Left ventricle myocardium superior (tissue), 1 donor: Measurements from ENCODE around the gene SRC. TPM values are rescaled to one million over a fixed set of nuclear protein-coding genes. Genes with fewer than 3 reads are reported as not detected.

ENCODE experiments used
- ATAC-seq: fragments of 200-7000 bp; cut with Tn5 transposase; one replicate; pipeline ENCODE4 v1.9.1; 2020; ENCODE audit warnings: mild to moderate bottlenecking, moderate library complexity
- DNase-seq: peaks from one replicate; pipeline ENCODE4 v3.0.0-alpha.2; 2020
- intact Hi-C: fragments of 100-400 bp; cut with micrococcal nuclease; formaldehyde crosslinking; loops from one replicate; pipeline ENCODE4 v1.11.0; 2022
- total RNA-seq: library from RNA; stranded (reverse); fragmentation: NEBNext Ultra II Directional; extraction: Animal tissue kit (Norgen Biotek cat#: 25700); gene quantifications from one replicate; pipeline ENCODE4 v1.2.1, GENCODE V29; 2021
- donor health status: DM: no; HTN: yes; CAD: no; lungs with severe emphysema.

Gene SRC
- total RNA-seq, 1 donor from 2014 or later, result 5.1 TPM

GRCh38 chr20:37414224-37415035 is 68.5 kb downstream of the SRC start:
- intact Hi-C loops, result no loop called here
- no peak for ATAC-seq
- no peak for DNase-seq

GRCh38 chr20:37415118-37416085 is 69.5 kb downstream of the SRC start:
- peak; percentile 17 for DNase-seq
- no peak for ATAC-seq
- intact Hi-C loops, result no loop called here

- DNase-seq, result peak; percentile 3
- intact Hi-C loops, result no loop called here
- ATAC-seq, result no peak
Observed at GRCh38 chr20:37416100-37416847, 70.3 kb downstream of the SRC start.

GRCh38 chr20:37416848-37417616 is 71.1 kb downstream of the SRC start:
- no peak for ATAC-seq
- DNase-seq, result no peak
- intact Hi-C loops, result no loop called here

GRCh38 chr20:37417617-37418467 is 71.9 kb downstream of the SRC start:
- ATAC-seq (no peak), DNase-seq (no peak)
- intact Hi-C loops, result no loop called here

- intact Hi-C loops, result no loop called here
- no peak for DNase-seq
Observed at GRCh38 chr20:37418591-37419109, 72.7 kb downstream of the SRC start.

GRCh38 chr20:37419307-37419706 is 73.4 kb downstream of the SRC start:
- DNase-seq (no peak), ATAC-seq (no peak)
- intact Hi-C loops, result no loop called here

More at GRCh38 chr20:37418591-37419109, 72.7 kb downstream of the SRC start:
- no peak for ATAC-seq

- ATAC-seq, result no peak
- DNase-seq, result no peak
- intact Hi-C loops, result no loop called here
Observed at GRCh38 chr20:37419774-37420542, 74.0 kb downstream of the SRC start.

- intact Hi-C loops, result no loop called here
- DNase-seq (no peak), ATAC-seq (no peak)
Observed at GRCh38 chr20:37420610-37421009, 74.7 kb downstream of the SRC start.

GRCh38 chr20:37421060-37421905 is 75.3 kb downstream of the SRC start:
- ATAC-seq (no peak), DNase-seq (no peak)
- intact Hi-C loops, result no loop called here

- DNase-seq (no peak), ATAC-seq (no peak)
- intact Hi-C loops, result no loop called here
Observed at GRCh38 chr20:37421988-37422387, 76.0 kb downstream of the SRC start.

GRCh38 chr20:37422791-37423286 is 76.9 kb downstream of the SRC start:
- ATAC-seq, result no peak
- intact Hi-C loops, result no loop called here
- no peak for DNase-seq

- ATAC-seq (no peak), DNase-seq (no peak)
- intact Hi-C loops, result no loop called here
Observed at GRCh38 chr20:37423545-37423944, 77.6 kb downstream of the SRC start.

- DNase-seq, result no peak
Observed at GRCh38 chr20:37424062-37424851, 78.3 kb downstream of the SRC start.

GRCh38 chr20:37425103-37425625 is 79.2 kb downstream of the SRC start:
- ATAC-seq (no peak), DNase-seq (no peak)
- intact Hi-C loops, result no loop called here

More at GRCh38 chr20:37424062-37424851, 78.3 kb downstream of the SRC start:
- intact Hi-C loops, result no loop called here
- no peak for ATAC-seq
